Measurements from ENCODE around the gene UBA5.

UBA5 gene

GRCh38 chr3:132695422-132695821 is 35.3 kb downstream of the UBA5 start:
- Histone ChIP-seq H3K4me1 (ENCODE audit: control insufficient read depth, insufficient read depth, low read length) (no peaks in the 10 kb centered on the region), H3K4me3 (ENCODE audit: low read depth, low read length) (no peak overlapping the region), H3K9me3 (ENCODE audit: control insufficient read depth, insufficient read depth, low read depth, low read length) (no peaks in the 10 kb centered on the region), H3K27ac (ENCODE audit: extremely low read depth, low read depth, low read length) (no peak overlapping the region), H3K36me3 (ENCODE audit: control insufficient read depth in 2 of 2, insufficient read depth in 1 of 2, low read length in 2 of 2) (peaks cover 12 to 77% of the 10 kb centered on the region in 2 experiments)
- POLR2A ChIA-PET = no interaction called here
- CTCF ChIA-PET = no interaction called here
- TF ChIP-seq, protein P1, sequence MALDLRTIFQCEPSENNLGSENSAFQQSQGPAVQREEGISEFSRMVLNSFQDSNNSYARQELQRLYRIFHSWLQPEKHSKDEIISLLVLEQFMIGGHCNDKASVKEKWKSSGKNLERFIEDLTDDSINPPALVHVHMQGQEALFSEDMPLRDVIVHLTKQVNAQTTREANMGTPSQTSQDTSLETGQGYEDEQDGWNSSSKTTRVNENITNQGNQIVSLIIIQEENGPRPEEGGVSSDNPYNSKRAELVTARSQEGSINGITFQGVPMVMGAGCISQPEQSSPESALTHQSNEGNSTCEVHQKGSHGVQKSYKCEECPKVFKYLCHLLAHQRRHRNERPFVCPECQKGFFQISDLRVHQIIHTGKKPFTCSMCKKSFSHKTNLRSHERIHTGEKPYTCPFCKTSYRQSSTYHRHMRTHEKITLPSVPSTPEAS (tag by site-specific recombination; IDR thresholded peaks at IDR 0.05) = no peak
- TF ChIP-seq GLI4 (tag by site-specific recombination; IDR thresholded peaks at IDR 0.05) (no peak), ZNF626 (tag by site-specific recombination; IDR thresholded peaks at IDR 0.05) (no peak), ZNF560 (tag by site-specific recombination; IDR thresholded peaks at IDR 0.05; ENCODE audit: borderline replicate concordance) (no peak), WT1 (tag by site-specific recombination; IDR thresholded peaks at IDR 0.05) (no peak), ZNF146 (tag by site-specific recombination; IDR thresholded peaks at IDR 0.05) (no peak), ZNF239 (tag by site-specific recombination; IDR thresholded peaks at IDR 0.05) (no peak), ZNF391 (tag by site-specific recombination; IDR thresholded peaks at IDR 0.05; ENCODE audit: borderline replicate concordance, low read depth) (no peak), ZNF138 (tag by site-specific recombination; IDR thresholded peaks at IDR 0.05; ENCODE audit: borderline replicate concordance) (no peak), ZBTB48 (tag by site-specific recombination; IDR thresholded peaks at IDR 0.05) (no peak), ZNF621 (tag by site-specific recombination; IDR thresholded peaks at IDR 0.05) (no peak)
- TF ChIP-seq, protein P2, sequence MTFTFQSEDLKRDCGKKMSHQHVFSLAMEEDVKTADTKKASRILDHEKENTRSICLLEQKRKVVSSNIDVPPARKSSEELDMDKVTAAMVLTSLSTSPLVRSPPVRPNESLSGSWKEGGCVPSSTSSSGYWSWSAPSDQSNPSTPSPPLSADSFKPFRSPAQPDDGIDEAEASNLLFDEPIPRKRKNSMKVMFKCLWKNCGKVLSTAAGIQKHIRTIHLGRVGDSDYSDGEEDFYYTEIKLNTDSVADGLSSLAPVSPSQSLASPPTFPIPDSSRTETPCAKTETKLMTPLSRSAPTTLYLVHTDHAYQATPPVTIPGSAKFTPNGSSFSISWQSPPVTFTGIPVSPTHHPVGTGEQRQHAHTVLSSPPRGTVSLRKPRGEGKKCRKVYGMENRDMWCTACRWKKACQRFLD (tag by site-specific recombination; IDR thresholded peaks at IDR 0.05) = no peak
- TF ChIP-seq, protein P3, sequence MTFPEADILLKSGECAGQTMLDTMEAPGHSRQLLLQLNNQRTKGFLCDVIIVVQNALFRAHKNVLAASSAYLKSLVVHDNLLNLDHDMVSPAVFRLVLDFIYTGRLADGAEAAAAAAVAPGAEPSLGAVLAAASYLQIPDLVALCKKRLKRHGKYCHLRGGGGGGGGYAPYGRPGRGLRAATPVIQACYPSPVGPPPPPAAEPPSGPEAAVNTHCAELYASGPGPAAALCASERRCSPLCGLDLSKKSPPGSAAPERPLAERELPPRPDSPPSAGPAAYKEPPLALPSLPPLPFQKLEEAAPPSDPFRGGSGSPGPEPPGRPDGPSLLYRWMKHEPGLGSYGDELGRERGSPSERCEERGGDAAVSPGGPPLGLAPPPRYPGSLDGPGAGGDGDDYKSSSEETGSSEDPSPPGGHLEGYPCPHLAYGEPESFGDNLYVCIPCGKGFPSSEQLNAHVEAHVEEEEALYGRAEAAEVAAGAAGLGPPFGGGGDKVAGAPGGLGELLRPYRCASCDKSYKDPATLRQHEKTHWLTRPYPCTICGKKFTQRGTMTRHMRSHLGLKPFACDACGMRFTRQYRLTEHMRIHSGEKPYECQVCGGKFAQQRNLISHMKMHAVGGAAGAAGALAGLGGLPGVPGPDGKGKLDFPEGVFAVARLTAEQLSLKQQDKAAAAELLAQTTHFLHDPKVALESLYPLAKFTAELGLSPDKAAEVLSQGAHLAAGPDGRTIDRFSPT (tag by site-specific recombination; IDR thresholded peaks at IDR 0.05) = no peak
- TF ChIP-seq, protein P4, sequence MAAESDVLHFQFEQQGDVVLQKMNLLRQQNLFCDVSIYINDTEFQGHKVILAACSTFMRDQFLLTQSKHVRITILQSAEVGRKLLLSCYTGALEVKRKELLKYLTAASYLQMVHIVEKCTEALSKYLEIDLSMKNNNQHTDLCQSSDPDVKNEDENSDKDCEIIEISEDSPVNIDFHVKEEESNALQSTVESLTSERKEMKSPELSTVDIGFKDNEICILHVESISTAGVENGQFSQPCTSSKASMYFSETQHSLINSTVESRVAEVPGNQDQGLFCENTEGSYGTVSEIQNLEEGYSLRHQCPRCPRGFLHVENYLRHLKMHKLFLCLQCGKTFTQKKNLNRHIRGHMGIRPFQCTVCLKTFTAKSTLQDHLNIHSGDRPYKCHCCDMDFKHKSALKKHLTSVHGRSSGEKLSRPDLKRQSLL (tag by site-specific recombination; IDR thresholded peaks at IDR 0.05) = no peak
- TF ChIP-seq, protein P5, sequence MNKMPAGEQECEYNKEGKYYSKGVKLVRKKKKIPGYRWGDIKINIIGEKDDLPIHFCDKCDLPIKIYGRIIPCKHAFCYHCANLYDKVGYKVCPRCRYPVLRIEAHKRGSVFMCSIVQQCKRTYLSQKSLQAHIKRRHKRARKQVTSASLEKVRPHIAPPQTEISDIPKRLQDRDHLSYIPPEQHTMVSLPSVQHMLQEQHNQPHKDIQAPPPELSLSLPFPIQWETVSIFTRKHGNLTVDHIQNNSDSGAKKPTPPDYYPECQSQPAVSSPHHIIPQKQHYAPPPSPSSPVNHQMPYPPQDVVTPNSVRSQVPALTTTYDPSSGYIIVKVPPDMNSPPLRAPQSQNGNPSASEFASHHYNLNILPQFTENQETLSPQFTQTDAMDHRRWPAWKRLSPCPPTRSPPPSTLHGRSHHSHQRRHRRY (tag by site-specific recombination; IDR thresholded peaks at IDR 0.05) = no peak

DNA sequence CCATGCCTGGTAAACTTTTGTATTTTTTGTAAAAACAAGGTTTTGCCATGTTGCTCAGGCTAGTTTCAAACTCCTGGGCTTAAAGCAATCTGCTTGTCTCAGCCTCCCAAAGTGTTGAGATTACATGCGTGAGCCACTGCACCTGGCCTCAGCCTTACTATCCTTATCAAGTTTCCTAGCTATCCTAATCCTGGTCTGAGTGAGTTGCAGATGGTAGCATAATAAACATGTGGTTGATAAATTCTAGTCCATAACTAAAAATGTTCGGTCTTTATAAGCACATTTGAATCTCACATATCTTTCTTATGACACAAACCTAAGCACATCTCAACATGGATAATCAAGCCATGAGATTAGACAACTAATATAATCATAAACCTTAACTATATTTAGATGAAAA is 43.6 kb downstream of the UBA5 start:
- H3K36me3 ChIP-seq (ENCODE audit: control insufficient read depth in 2 of 2, insufficient read depth in 1 of 2, low read length in 2 of 2) = peaks cover 17 to 78% of the 10 kb centered on the region in 2 experiments
- no peaks in the 10 kb centered on the region for H3K4me1 ChIP-seq (ENCODE audit: control insufficient read depth, insufficient read depth, low read length)
- H3K27ac ChIP-seq (ENCODE audit: extremely low read depth, low read depth, low read length) = no peak overlapping the region
- no peaks in the 10 kb centered on the region for H3K9me3 ChIP-seq (ENCODE audit: control insufficient read depth, insufficient read depth, low read depth, low read length)
- TF ChIP-seq ZNF837 (tag by site-specific recombination; IDR thresholded peaks at IDR 0.05) (no peak), ZNF121 (tag by site-specific recombination; IDR thresholded peaks at IDR 0.05) (no peak), ZNF48 (tag by site-specific recombination; IDR thresholded peaks at IDR 0.05) (no peak), ZNF248 (tag by site-specific recombination; IDR thresholded peaks at IDR 0.05) (no peak), ZNF112 (tag by site-specific recombination; IDR thresholded peaks at IDR 0.05) (no peak), ZFP41 (tag by site-specific recombination; IDR thresholded peaks at IDR 0.05; ENCODE audit: borderline replicate concordance) (no peak)
- TF ChIP-seq, protein P3 (tag by site-specific recombination; IDR thresholded peaks at IDR 0.05) = no peak
- no peak overlapping the region for H3K4me3 ChIP-seq (ENCODE audit: low read depth, low read length)
- ChIA-PET CTCF (no interaction called here), POLR2A (no interaction called here)

All from HEK293 (cell line).